HG03354 (cell line): Measurements from ENCODE around the gene PCP4L1.
A peak's percentile ranks its signal among the peaks of the same experiment; 100 is the strongest.
"Not testable (repeated sequence)": the region's sequence is repeated elsewhere in the genome, so short reads cannot be mapped to it uniquely, and the experiment has no call there.

ENCODE experiments used
- ATAC-seq: cut with Tn5 transposase; IDR thresholded peaks from one replicate; pipeline ENCODE4 v1.9.1; 2021; ENCODE audit warnings: mild to moderate bottlenecking; ENCODE audit not compliant: unreplicated experiment, poor library complexity, severe bottlenecking

The PCP4L1 gene

GRCh38 chr1:161227196-161227871 is 31.2 kb upstream of the PCP4L1 start:
- peak; percentile 48 for ATAC-seq

DNA sequence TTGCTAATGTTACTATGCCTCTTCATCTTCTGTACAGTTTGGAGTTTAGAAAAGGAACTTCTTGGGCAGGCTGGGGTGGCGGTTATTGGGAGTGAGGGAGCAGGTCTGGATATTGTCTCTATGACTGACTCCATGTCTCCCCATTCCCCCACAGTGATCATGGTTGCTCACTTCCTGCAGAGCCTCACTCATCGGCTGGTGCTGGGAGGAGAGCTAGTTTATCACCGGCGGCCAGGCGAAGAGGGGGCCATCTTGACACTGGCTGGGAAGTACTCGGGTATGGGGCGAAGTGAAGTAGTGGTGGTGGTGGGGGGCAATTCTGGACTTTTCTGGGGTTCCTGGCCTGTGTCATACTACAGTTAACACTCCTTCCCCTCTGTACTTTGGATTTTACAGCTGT is 30.5 kb upstream of the PCP4L1 start:
- ATAC-seq: no peak

DNA sequence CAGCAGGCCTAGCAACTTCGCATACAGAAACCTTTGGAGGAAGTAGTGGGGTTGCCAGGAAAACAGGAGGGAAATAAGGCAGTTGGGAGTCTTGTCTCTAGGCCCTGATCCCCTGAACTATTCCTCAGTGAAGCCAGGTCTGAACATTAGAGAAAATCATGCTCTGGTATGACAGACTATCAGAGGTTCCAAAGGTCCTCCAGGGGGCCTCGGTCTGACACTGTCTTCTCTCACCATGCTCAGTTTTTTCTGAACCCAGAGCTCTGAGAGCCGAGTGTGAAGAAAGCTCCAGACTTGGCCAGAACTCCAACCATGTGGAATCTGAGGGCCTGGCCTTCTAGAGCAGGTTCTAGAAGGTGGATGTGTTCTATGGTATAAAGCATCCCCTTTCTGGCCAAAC is 28.6 kb upstream of the PCP4L1 start:
- ATAC-seq: no peak

DNA sequence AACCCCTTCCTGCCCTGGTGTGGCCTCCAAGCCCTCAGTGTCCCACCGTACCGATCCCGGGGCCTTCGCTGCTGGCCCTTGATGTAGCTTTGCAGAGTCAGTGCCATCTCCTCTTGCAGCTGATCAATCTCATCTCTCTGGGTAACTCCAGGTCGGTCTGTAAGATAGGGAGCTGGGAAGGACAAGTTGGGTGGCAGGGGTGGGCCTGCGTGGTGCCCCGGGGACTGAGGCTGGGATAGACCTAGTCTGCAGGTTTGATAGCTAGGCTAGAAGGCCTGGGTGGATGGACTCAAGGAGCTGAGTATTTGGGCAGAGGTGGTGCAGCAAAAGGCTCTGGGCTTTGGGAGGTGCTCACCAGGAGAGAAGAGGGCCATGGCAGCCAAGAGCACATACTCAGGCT is 27.8 kb upstream of the PCP4L1 start:
- ATAC-seq: no peak

GRCh38 chr1:161233102-161233501 is 25.4 kb upstream of the PCP4L1 start:
- no peak for ATAC-seq

- no peak for ATAC-seq
Measured at GRCh38 chr1:161235957-161236775, 22.4 kb upstream of the PCP4L1 start.

GRCh38 chr1:161238039-161238473 is 20.5 kb upstream of the PCP4L1 start, which contains the start of gene NR1I3:
NR1I3 (minus strand) TSS chr1:161238203; CDS start chr1:161236565, 1,638 bp downstream.
- ATAC-seq: no peak

- no peak for ATAC-seq
Measured at GRCh38 chr1:161241682-161242081, 16.9 kb upstream of the PCP4L1 start.

DNA sequence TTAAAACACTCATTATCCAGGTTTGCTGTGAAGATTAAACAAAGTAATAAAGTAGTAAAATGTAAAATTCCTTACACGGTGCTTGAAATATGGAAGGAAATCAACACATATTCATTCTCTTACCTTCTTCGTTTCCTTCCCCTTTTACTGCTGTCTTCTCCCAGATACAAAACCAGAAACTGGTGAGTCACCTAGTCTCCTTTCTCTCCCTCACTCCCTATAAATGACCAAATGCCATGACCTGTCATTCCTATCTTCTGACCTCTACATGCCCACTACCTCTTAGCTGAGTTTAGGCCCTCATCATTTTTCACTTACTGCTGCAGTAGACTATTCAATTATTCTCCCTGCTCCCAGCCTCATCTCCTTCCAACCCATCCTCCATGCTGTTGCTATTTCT is 16.2 kb upstream of the PCP4L1 start:
- ATAC-seq: no peak

GRCh38 chr1:161244888-161245287 is 13.7 kb upstream of the PCP4L1 start:
- no peak for ATAC-seq

DNA sequence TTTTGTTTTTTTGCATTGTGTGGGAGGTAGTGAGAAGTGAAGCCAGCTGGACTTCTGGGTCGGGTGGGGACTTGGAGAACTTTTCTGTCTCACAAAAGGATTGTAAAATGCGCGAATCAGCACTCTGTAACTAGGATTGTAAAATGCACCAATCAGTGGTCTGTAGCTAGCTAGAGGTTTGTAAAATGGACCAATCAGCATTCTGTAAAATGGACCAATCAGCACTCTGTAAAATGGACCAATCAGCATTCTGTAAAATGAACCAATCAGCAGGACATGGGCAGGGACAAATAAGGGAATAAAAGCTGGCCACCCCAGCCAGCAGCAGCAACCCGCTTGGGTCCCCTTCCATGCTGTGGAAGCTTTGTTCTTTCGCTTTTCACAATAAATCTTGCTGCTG is 8.4 kb upstream of the PCP4L1 start:
- not testable (repeated sequence) for ATAC-seq

GRCh38 chr1:161250829-161251228 is 7.7 kb upstream of the PCP4L1 start:
- ATAC-seq: no peak

DNA sequence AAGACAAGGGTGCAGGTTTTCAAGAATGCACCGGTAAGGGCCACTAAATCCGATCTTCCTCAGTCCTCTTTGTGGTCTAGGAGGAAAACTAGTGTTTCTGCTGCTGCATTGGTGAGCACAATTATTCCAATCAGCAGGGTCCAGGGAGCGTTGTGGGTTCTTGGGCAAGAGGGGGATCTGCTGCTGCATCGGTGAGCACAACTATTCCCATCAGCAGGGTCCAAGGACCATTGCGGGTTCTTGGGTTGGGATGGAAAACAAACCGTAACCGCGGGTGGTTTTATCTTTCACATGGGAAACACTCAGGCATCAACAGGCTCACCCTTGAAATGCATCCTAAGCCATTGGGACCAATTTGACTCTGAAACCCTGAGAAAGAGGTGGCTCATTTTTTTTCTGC is 7.0 kb upstream of the PCP4L1 start:
- no peak for ATAC-seq

GRCh38 chr1:161255302-161255701 is 3.2 kb upstream of the PCP4L1 start:
- ATAC-seq: not testable (repeated sequence)

- ATAC-seq: not testable (repeated sequence)
Measured at GRCh38 chr1:161255955-161256520, 2.5 kb upstream of the PCP4L1 start.

GRCh38 chr1:161257109-161257508 is 1.4 kb upstream of the PCP4L1 start:
- ATAC-seq: not testable (repeated sequence)

- no peak for ATAC-seq
Measured at GRCh38 chr1:161259345-161259702, 779 bp downstream of the PCP4L1 start.

DNA sequence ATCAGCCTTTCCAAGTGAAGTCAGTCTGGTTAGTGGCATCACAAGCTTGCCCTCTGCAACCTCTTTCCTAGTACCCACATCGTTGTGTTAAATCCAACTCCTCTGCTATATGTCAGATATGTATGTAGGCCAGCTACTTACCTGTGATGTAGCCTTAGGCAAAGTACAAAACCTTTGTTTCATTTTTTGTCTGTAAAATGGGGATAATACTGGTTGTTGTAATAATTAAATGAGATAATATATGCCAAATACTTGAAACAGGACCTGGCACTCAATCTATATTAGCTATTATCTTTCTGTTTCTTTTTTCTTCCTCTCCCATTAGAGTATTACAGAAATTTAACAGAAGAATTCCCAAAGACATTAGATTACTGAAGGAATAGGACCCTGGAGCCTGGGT is 1.2 kb downstream of the PCP4L1 start:
- ATAC-seq: no peak

- ATAC-seq: no peak
Measured at GRCh38 chr1:161260376-161261260, 2.1 kb downstream of the PCP4L1 start.
